ENCODE measurements around the gene ABCA7.

ABCA7 gene

GRCh38 chr19:1004204-1004802 is 35.6 kb upstream of the ABCA7 start:
- no peak for DNase-seq (ENCODE audit: low read depth)

GRCh38 chr19:1004803-1005664 is 34.9 kb upstream of the ABCA7 start:
- no peak for DNase-seq (ENCODE audit: low read depth)

- no peak for DNase-seq (ENCODE audit: low read depth)
Observed at GRCh38 chr19:1006711-1007398, 33.1 kb upstream of the ABCA7 start.

GRCh38 chr19:1007399-1008251 is 32.3 kb upstream of the ABCA7 start:
- DNase-seq (ENCODE audit: low read depth): no peak

GRCh38 chr19:1008268-1009040 is 31.5 kb upstream of the ABCA7 start:
- no peak for DNase-seq (ENCODE audit: low read depth)

GRCh38 chr19:1009041-1009980 is 30.6 kb upstream of the ABCA7 start:
- DNase-seq (ENCODE audit: low read depth): no peak

GRCh38 chr19:1009981-1010538 is 29.8 kb upstream of the ABCA7 start:
- no peak for DNase-seq (ENCODE audit: low read depth)

- DNase-seq (ENCODE audit: low read depth): no peak
Observed at GRCh38 chr19:1010586-1011510, 29.1 kb upstream of the ABCA7 start.

- DNase-seq (ENCODE audit: low read depth): no peak
Observed at GRCh38 chr19:1011831-1012333, 28.0 kb upstream of the ABCA7 start.

- DNase-seq (ENCODE audit: low read depth): no peak
Observed at GRCh38 chr19:1012334-1012733, 27.6 kb upstream of the ABCA7 start.

- DNase-seq (ENCODE audit: low read depth): no peak
Observed at GRCh38 chr19:1013218-1013617, 26.7 kb upstream of the ABCA7 start.

- no peak for DNase-seq (ENCODE audit: low read depth)
Observed at GRCh38 chr19:1014161-1015060, 25.5 kb upstream of the ABCA7 start.

GRCh38 chr19:1015061-1015781 is 24.7 kb upstream of the ABCA7 start:
- no peak for DNase-seq (ENCODE audit: low read depth)

GRCh38 chr19:1015782-1016646 is 23.9 kb upstream of the ABCA7 start:
- no peak for DNase-seq (ENCODE audit: low read depth)

- DNase-seq (ENCODE audit: low read depth): peak; percentile 84
Observed at GRCh38 chr19:1016647-1017114, 23.2 kb upstream of the ABCA7 start.

Measured in ELR (cell line).